Neural cell (in vitro differentiated cells): ENCODE data around the gene CACNA1A. TPM values are rescaled to one million over a fixed set of nuclear protein-coding genes. Genes with fewer than 3 reads are reported as not detected.

Experiments
- H2AFZ ChIP-seq: fragments of 200-600, 300-800 bp; sonication (generic), shearing (Covaris generic); 2 replicates; pipeline ENCODE4 v1.6.0; 2014; ENCODE audit warnings: low read depth, mild to moderate bottlenecking, antibody characterized with exemption, low read length, moderate library complexity
- H3F3A ChIP-seq: fragments of 200-600 bp; shearing (Covaris generic); 2 replicates; pipeline ENCODE4 v1.6.1; 2016; ENCODE audit warnings: mild to moderate bottlenecking, moderate library complexity, mixed read lengths, antibody characterized with exemption, low read length; ENCODE audit not compliant: insufficient read depth, poor library complexity, severe bottlenecking
- H3K27ac ChIP-seq: fragments of 200-600, 300-800 bp; sonication (generic), shearing (Covaris generic); 2 replicates; pipeline ENCODE4 v1.5.1; 2014; ENCODE audit warnings: mild to moderate bottlenecking, low read length, moderate library complexity
- H3K27me3 ChIP-seq: fragments of 300-800, 200-600 bp; sonication (generic), shearing (Covaris generic); 2 replicates; pipeline ENCODE4 v1.6.0; 2014; ENCODE audit warnings: mild to moderate bottlenecking, low read depth, low read length, moderate library complexity; ENCODE audit not compliant: insufficient read depth
- H3K36me3 ChIP-seq: fragments of 300-800, 200-600 bp; sonication (generic), shearing (Covaris generic); 2 replicates; pipeline ENCODE4 v1.5.1; 2014; ENCODE audit warnings: mild to moderate bottlenecking, antibody characterized with exemption, low read length, moderate library complexity; ENCODE audit not compliant: insufficient read depth
- H3K4me2 ChIP-seq: fragments of 300-800, 200-600 bp; sonication (generic), shearing (Covaris generic); 2 replicates; pipeline ENCODE4 v1.6.0; 2014; ENCODE audit warnings: mild to moderate bottlenecking, low read length
- H3K4me3 ChIP-seq: fragments of 300-800, 200-600 bp; sonication (generic), shearing (Covaris generic); 2 replicates; pipeline ENCODE4 v1.5.1; 2014; ENCODE audit warnings: mild to moderate bottlenecking, low read length, moderate library complexity
- H3K79me2 ChIP-seq: fragments of 200-600 bp; shearing (Covaris generic); replicated peaks from 2 replicates; pipeline ENCODE4 v1.6.0; 2014; ENCODE audit warnings: mild to moderate bottlenecking, low read length, moderate library complexity; ENCODE audit not compliant: insufficient read depth
- H3K9ac ChIP-seq: fragments of 300-800, 200-600 bp; sonication (generic), shearing (Covaris generic); 2 replicates; pipeline ENCODE4 v1.6.1; 2016; ENCODE audit warnings: mild to moderate bottlenecking, low read length, mixed read lengths
- H3K9me2 ChIP-seq: fragments of 200-600 bp; shearing (Covaris generic); 2 replicates; pipeline ENCODE4 v1.6.1; 2016; ENCODE audit warnings: mild to moderate bottlenecking, low read length, mixed read lengths; ENCODE audit not compliant: insufficient read depth
- H3K9me3 ChIP-seq: fragments of 200-600, 300-800 bp; sonication (generic), shearing (Covaris generic); 2 replicates; pipeline ENCODE4 v1.6.1; 2016; ENCODE audit warnings: mild to moderate bottlenecking, mixed run types, low read length, moderate library complexity, mixed read lengths
- H4K20me1 ChIP-seq: fragments of 200-600 bp; shearing (Covaris generic); 2 replicates; pipeline ENCODE4 v1.6.1; 2016; ENCODE audit warnings: mild to moderate bottlenecking, mixed run types; ENCODE audit not compliant: insufficient read depth
- CTCF ChIP-seq: fragments of 450-650 bp; IDR thresholded peaks from 2 replicates; pipeline ENCODE4 v1.5.1; 2014; ENCODE audit warnings: antibody characterized with exemption, mild to moderate bottlenecking, moderate library complexity; ENCODE audit not compliant: poor library complexity, severe bottlenecking
- EP300 ChIP-seq: fragments of 450-650 bp; conservative IDR thresholded peaks from 2 replicates; pipeline ENCODE4 v1.6.1; 2014; ENCODE audit warnings: antibody characterized with exemption, mild to moderate bottlenecking, moderate library complexity; ENCODE audit not compliant: poor library complexity, severe bottlenecking
- EZH2 ChIP-seq: fragments of 200-600, 300-800 bp; shearing (Covaris generic), sonication (generic); IDR thresholded peaks from 2 replicates; pipeline ENCODE4 v1.6.1; 2014; ENCODE audit warnings: antibody characterized with exemption, low read length, borderline replicate concordance, mild to moderate bottlenecking; ENCODE audit not compliant: insufficient read depth, poor library complexity, severe bottlenecking
- MXI1 ChIP-seq: fragments of 450-650 bp; conservative IDR thresholded peaks from 2 replicates; pipeline ENCODE4 v1.6.1; 2014; ENCODE audit warnings: antibody characterized with exemption, mild to moderate bottlenecking; ENCODE audit not compliant: poor library complexity, severe bottlenecking
- POLR2AphosphoS5 ChIP-seq: IDR thresholded peaks from 2 replicates; pipeline ENCODE4 v1.6.1; 2012
- RAD21 ChIP-seq: fragments of 450-650 bp; conservative IDR thresholded peaks from 2 replicates; pipeline ENCODE4 v1.6.1; 2014; ENCODE audit warnings: antibody characterized with exemption, mild to moderate bottlenecking, moderate library complexity
- SMC3 ChIP-seq: fragments of 450-650 bp; conservative IDR thresholded peaks from 2 replicates; pipeline ENCODE4 v1.6.1; 2014; ENCODE audit warnings: antibody characterized with exemption, mild to moderate bottlenecking, moderate library complexity; ENCODE audit not compliant: poor library complexity
- TAF1 ChIP-seq: IDR thresholded peaks from 2 replicates; pipeline ENCODE4 v1.6.1; 2012; ENCODE audit warnings: low read depth
- polyA plus RNA-seq: library from polyadenylated mRNA; depleted of rRNA; stranded (reverse); fragments of >200 nt; gene quantifications from 2 replicates; pipeline ENCODE4 v1.2.3, GENCODE V29; 2014
- TF ChIP-seq, protein P1 (sequence below): IDR thresholded peaks from 2 replicates; pipeline ENCODE4 v1.6.1; 2012; ENCODE audit warnings: borderline replicate concordance

The CACNA1A gene
- polyA plus RNA-seq, 1 donor from 2014 or later, result 6.9 TPM

- H3K27ac ChIP-seq, result no peak overlapping the region
- no peak for TF ChIP-seq CTCF
- TF ChIP-seq EZH2, result no peak
- TF ChIP-seq, protein P1, sequence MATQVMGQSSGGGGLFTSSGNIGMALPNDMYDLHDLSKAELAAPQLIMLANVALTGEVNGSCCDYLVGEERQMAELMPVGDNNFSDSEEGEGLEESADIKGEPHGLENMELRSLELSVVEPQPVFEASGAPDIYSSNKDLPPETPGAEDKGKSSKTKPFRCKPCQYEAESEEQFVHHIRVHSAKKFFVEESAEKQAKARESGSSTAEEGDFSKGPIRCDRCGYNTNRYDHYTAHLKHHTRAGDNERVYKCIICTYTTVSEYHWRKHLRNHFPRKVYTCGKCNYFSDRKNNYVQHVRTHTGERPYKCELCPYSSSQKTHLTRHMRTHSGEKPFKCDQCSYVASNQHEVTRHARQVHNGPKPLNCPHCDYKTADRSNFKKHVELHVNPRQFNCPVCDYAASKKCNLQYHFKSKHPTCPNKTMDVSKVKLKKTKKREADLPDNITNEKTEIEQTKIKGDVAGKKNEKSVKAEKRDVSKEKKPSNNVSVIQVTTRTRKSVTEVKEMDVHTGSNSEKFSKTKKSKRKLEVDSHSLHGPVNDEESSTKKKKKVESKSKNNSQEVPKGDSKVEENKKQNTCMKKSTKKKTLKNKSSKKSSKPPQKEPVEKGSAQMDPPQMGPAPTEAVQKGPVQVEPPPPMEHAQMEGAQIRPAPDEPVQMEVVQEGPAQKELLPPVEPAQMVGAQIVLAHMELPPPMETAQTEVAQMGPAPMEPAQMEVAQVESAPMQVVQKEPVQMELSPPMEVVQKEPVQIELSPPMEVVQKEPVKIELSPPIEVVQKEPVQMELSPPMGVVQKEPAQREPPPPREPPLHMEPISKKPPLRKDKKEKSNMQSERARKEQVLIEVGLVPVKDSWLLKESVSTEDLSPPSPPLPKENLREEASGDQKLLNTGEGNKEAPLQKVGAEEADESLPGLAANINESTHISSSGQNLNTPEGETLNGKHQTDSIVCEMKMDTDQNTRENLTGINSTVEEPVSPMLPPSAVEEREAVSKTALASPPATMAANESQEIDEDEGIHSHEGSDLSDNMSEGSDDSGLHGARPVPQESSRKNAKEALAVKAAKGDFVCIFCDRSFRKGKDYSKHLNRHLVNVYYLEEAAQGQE, result no peak
- no peak for TF ChIP-seq EP300
- no peak for TF ChIP-seq TAF1
- TF ChIP-seq SMC3, result no peak
- TF ChIP-seq POLR2AphosphoS5, result no peak
- no peak for TF ChIP-seq RAD21
- TF ChIP-seq MXI1, result no peak
- H3F3A ChIP-seq, result no peaks in the 10 kb centered on the region
- H3K9ac ChIP-seq, result no peak overlapping the region
- no peak overlapping the region for H3K4me2 ChIP-seq
- H3K27me3 ChIP-seq, result no peaks in the 10 kb centered on the region
- H3K4me3 ChIP-seq, result no peak overlapping the region
- no peaks in the 10 kb centered on the region for H3K9me2 ChIP-seq
- H3K9me3 ChIP-seq, result peaks cover 8% of the 10 kb centered on the region
- H4K20me1 ChIP-seq, result no peaks in the 10 kb centered on the region
- peaks cover 5% of the 10 kb centered on the region for H3K36me3 ChIP-seq
- H2AFZ ChIP-seq, result no peak overlapping the region
- H3K79me2 ChIP-seq, result no peaks in the 10 kb centered on the region
Observed at GRCh38 chr19:13337181-13337580, 169.1 kb downstream of the CACNA1A start.

GRCh38 chr19:13334801-13335481 is 171.3 kb downstream of the CACNA1A start:
- TF ChIP-seq MXI1 (no peak), POLR2AphosphoS5 (no peak), EZH2 (no peak), EP300 (no peak), SMC3 (no peak), CTCF (no peak), TAF1 (no peak), RAD21 (no peak)
- TF ChIP-seq, protein P1, result no peak
- no peak overlapping the region for H3K9ac ChIP-seq
- no peaks in the 10 kb centered on the region for H4K20me1 ChIP-seq
- no peak overlapping the region for H2AFZ ChIP-seq
- H3K4me3 ChIP-seq, result no peak overlapping the region
- H3K4me2 ChIP-seq, result no peak overlapping the region
- H3K27ac ChIP-seq, result no peak overlapping the region
- peaks cover 5% of the 10 kb centered on the region for H3K36me3 ChIP-seq
- peaks cover 8% of the 10 kb centered on the region for H3K9me3 ChIP-seq
- no peaks in the 10 kb centered on the region for H3K79me2 ChIP-seq
- no peaks in the 10 kb centered on the region for H3K27me3 ChIP-seq
- H3F3A ChIP-seq, result no peaks in the 10 kb centered on the region
- no peaks in the 10 kb centered on the region for H3K9me2 ChIP-seq
